ENCODE results near the gene SH3BP2. TPM values are rescaled to one million over a fixed set of nuclear protein-coding genes. Genes with fewer than 3 reads are reported as not detected.

Gene SH3BP2
- total and polyA plus RNA-seq, 4 donors = 6.2 to 75.4 (median 30.8) TPM

GRCh38 chr4:2750719-2751605 lies 41.9 kb upstream of the SH3BP2 start:
- Histone ChIP-seq H3K27ac (ENCODE audit: low read depth in 1 of 2, low read length in 2 of 2) (no peak overlapping the region), H3K4me1 (ENCODE audit: control insufficient read depth in 1 of 2, insufficient read depth in 2 of 2, low read length in 2 of 2) (no peaks in the 10 kb centered on the region), H3K9me3 (ENCODE audit: control insufficient read depth, low read length) (no peaks in the 10 kb centered on the region), H3K4me3 (ENCODE audit: low read length in 2 of 2) (no peak overlapping the region), H3K36me3 (ENCODE audit: control insufficient read depth in 1 of 2, insufficient read depth in 2 of 2, low read length in 1 of 2) (peaks cover 0 to 3% of the 10 kb centered on the region in 2 donors), H3K27me3 (ENCODE audit: control insufficient read depth in 1 of 2, insufficient read depth in 2 of 2, low read length in 1 of 2) (no peaks in the 10 kb centered on the region)
- DNase-seq (peak in 1 of 2 donors; percentile 50), ATAC-seq (ENCODE audit: low FRiP score) (no peak)
- 78 to 82% methylated on average over 19 of the region's 19 CpGs for WGBS, 2 donors
- intact Hi-C loops (cut with DNase I) = loop anchor here in 1 of 2 donors (10.0 kb wide), 1 partner anchor 216 kb away; the partner anchor contains the start of gene FAM193A

GRCh38 chr4:2753436-2753835 lies 39.4 kb upstream of the SH3BP2 start:
- DNase-seq (peak in 1 of 2 donors; percentile 38), ATAC-seq (ENCODE audit: low FRiP score) (no peak)
- H3K27ac ChIP-seq (ENCODE audit: low read depth in 1 of 2, low read length in 2 of 2) = no peak overlapping the region
- no peaks in the 10 kb centered on the region for H3K27me3 ChIP-seq (ENCODE audit: control insufficient read depth in 1 of 2, insufficient read depth in 2 of 2, low read length in 1 of 2)
- 89 to 91% methylated on average over 4 of the region's 4 CpGs for WGBS, 2 donors
- no peak overlapping the region for H3K4me3 ChIP-seq (ENCODE audit: low read length in 2 of 2)
- no peaks in the 10 kb centered on the region for H3K4me1 ChIP-seq (ENCODE audit: control insufficient read depth in 1 of 2, insufficient read depth in 2 of 2, low read length in 2 of 2)
- intact Hi-C loops (cut with DNase I) = loop anchor here in 1 of 2 donors (10.0 kb wide), 1 partner anchor 219 kb away; the partner anchor contains the start of gene FAM193A
- H3K36me3 ChIP-seq (ENCODE audit: control insufficient read depth in 1 of 2, insufficient read depth in 2 of 2, low read length in 1 of 2) = no peaks in the 10 kb centered on the region
- H3K9me3 ChIP-seq (ENCODE audit: control insufficient read depth, low read length) = no peaks in the 10 kb centered on the region

- ATAC-seq (ENCODE audit: low FRiP score) (peak; percentile 19), DNase-seq (peak in 1 of 2 donors; percentile 55)
- 62% methylated on average over 22 to 23 of the region's 23 CpGs for WGBS, 2 donors
- Histone ChIP-seq H3K36me3 (ENCODE audit: control insufficient read depth in 1 of 2, insufficient read depth in 2 of 2, low read length in 1 of 2) (no peaks in the 10 kb centered on the region), H3K4me3 (ENCODE audit: low read length in 2 of 2) (peak overlapping the region; percentile 1 to 51), H3K4me1 (ENCODE audit: control insufficient read depth in 1 of 2, insufficient read depth in 2 of 2, low read length in 2 of 2) (no peaks in the 10 kb centered on the region), H3K27me3 (ENCODE audit: control insufficient read depth in 1 of 2, insufficient read depth in 2 of 2, low read length in 1 of 2) (no peaks in the 10 kb centered on the region), H3K9me3 (ENCODE audit: control insufficient read depth, low read length) (no peaks in the 10 kb centered on the region), H3K27ac (ENCODE audit: low read depth in 1 of 2, low read length in 2 of 2) (no peak overlapping the region)
- intact Hi-C loops (cut with DNase I) = loop anchor here in 1 of 2 donors (10.0 kb wide), 1 partner anchor 220 kb away; the partner anchor contains the start of gene FAM193A
These were observed 37.8 kb upstream of the SH3BP2 start for GRCh38 chr4:2754848-2755819.

- no peaks in the 10 kb centered on the region for H3K9me3 ChIP-seq (ENCODE audit: control insufficient read depth, low read length)
- H3K4me3 ChIP-seq (ENCODE audit: low read length in 2 of 2) = peak within 1 kb of the TSS; percentile 1 to 51
- DNase-seq = peak; percentile 92 to 95
- H3K4me1 ChIP-seq (ENCODE audit: control insufficient read depth in 1 of 2, insufficient read depth in 2 of 2, low read length in 2 of 2) = no peaks in the 10 kb centered on the region
- intact Hi-C loops (cut with DNase I) = loop anchor here in 1 of 2 donors (10.0 kb wide), 1 partner anchor 221 kb away; the partner anchor contains the start of gene FAM193A
- ATAC-seq (ENCODE audit: low FRiP score) = peak; percentile 93
- H3K27me3 ChIP-seq (ENCODE audit: control insufficient read depth in 1 of 2, insufficient read depth in 2 of 2, low read length in 1 of 2) = no peaks in the 10 kb centered on the region
- 1% methylated on average over 59 to 96 of the region's 96 CpGs for WGBS, 2 donors
- H3K27ac ChIP-seq (ENCODE audit: low read depth in 1 of 2, low read length in 2 of 2) = peak within 1 kb of the TSS in 1 of 2 donors; percentile 32
- H3K36me3 ChIP-seq (ENCODE audit: control insufficient read depth in 1 of 2, insufficient read depth in 2 of 2, low read length in 1 of 2) = no peaks in the 10 kb centered on the region
These were observed 36.8 kb upstream of the SH3BP2 start, which contains the start of gene TNIP2 for GRCh38 chr4:2755821-2756690. TSS of gene TNIP2 (minus strand) at chr4:2756336. CDS start at chr4:2756289, 47 bp downstream.

GRCh38 chr4:2756691-2757350 lies 36.1 kb upstream of the SH3BP2 start:
- no peak overlapping the region for H3K4me3 ChIP-seq (ENCODE audit: low read length in 2 of 2)
- no peak for ATAC-seq (ENCODE audit: low FRiP score)
- no peaks in the 10 kb centered on the region for H3K36me3 ChIP-seq (ENCODE audit: control insufficient read depth in 1 of 2, insufficient read depth in 2 of 2, low read length in 1 of 2)
- DNase-seq = peak in 1 of 2 donors; percentile 28
- no peaks in the 10 kb centered on the region for H3K4me1 ChIP-seq (ENCODE audit: control insufficient read depth in 1 of 2, insufficient read depth in 2 of 2, low read length in 2 of 2)
- no peaks in the 10 kb centered on the region for H3K9me3 ChIP-seq (ENCODE audit: control insufficient read depth, low read length)
- no peaks in the 10 kb centered on the region for H3K27me3 ChIP-seq (ENCODE audit: control insufficient read depth in 1 of 2, insufficient read depth in 2 of 2, low read length in 1 of 2)
- 72% methylated on average over 25 of the region's 25 CpGs for WGBS, 2 donors
- intact Hi-C loops (cut with DNase I) = loop anchor here in 1 of 2 donors (10.0 kb wide), 1 partner anchor 222 kb away; the partner anchor contains the start of gene FAM193A
- H3K27ac ChIP-seq (ENCODE audit: low read depth in 1 of 2, low read length in 2 of 2) = peak overlapping the region in 1 of 2 donors; percentile 32

GRCh38 chr4:2757426-2757825 lies 35.5 kb upstream of the SH3BP2 start:
- H3K4me1 ChIP-seq (ENCODE audit: control insufficient read depth in 1 of 2, insufficient read depth in 2 of 2, low read length in 2 of 2) = no peaks in the 10 kb centered on the region
- H3K4me3 ChIP-seq (ENCODE audit: low read length in 2 of 2) = no peak overlapping the region
- no peak overlapping the region for H3K27ac ChIP-seq (ENCODE audit: low read depth in 1 of 2, low read length in 2 of 2)
- intact Hi-C loops (cut with DNase I) = loop anchor here in 1 of 2 donors (10.0 kb wide), 1 partner anchor 223 kb away; the partner anchor contains the start of gene FAM193A
- ATAC-seq (ENCODE audit: low FRiP score) (no peak), DNase-seq (peak in 1 of 2 donors; percentile 47)
- no peaks in the 10 kb centered on the region for H3K36me3 ChIP-seq (ENCODE audit: control insufficient read depth in 1 of 2, insufficient read depth in 2 of 2, low read length in 1 of 2)
- no peaks in the 10 kb centered on the region for H3K27me3 ChIP-seq (ENCODE audit: control insufficient read depth in 1 of 2, insufficient read depth in 2 of 2, low read length in 1 of 2)
- 73 to 83% methylated on average over 3 of the region's 3 CpGs for WGBS, 2 donors
- H3K9me3 ChIP-seq (ENCODE audit: control insufficient read depth, low read length) = no peaks in the 10 kb centered on the region

All from aorta (tissue), 5 donors.